ENCODE data around the gene PIGL.
"Not testable (repeated sequence)": the region's sequence is repeated elsewhere in the genome, so short reads cannot be mapped to it uniquely, and the experiment has no call there.

DNA sequence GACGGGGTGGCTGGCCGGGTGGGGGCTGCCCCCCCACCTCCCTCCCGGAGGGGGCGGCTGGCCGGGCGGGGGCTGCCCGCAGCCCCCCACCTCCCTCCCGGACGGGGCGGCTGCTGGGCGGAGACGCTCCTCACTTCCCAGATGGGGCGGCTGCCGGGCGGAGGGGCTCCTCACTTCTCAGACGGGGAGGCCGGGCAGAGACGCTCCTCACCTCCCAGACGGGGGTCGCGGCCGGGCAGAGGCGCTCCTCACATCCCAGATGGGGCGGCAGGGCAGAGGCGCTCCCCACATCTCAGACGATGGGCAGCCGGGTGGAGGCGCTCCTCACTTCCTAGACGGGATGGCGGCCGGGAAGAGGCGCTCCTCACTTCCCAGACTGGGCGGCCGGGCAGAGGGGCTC is 95.1 kb downstream of the PIGL start:
- not testable (repeated sequence) for TF ChIP-seq CTCF (conservative IDR thresholded peaks at IDR 0.05; ENCODE audit: low read length); EZH2phosphoT487 (IDR thresholded peaks at IDR 0.05; ENCODE audit: borderline replicate concordance)
